Body of pancreas (tissue), 4 donors: ENCODE results near the gene BBIP1.

Source experiments
- CTCF ChIP-seq, 7 experiments: fragments of 450-650 bp in 4 of 7; fragments of 200-600 bp in 3 of 7; sonication (generic) in 3 of 7; IDR thresholded peaks; one replicate each; pipeline ENCODE4 v1.5.1; 2016 to 2019; ENCODE audit warnings: antibody characterized with exemption in 7 of 7
- POLR2A ChIP-seq, 3 donors: fragments of 450-650 bp; IDR thresholded peaks; one replicate each; pipeline ENCODE4 v1.6.1; 2016; ENCODE audit warnings: antibody characterized with exemption in 3 of 3, mild to moderate bottlenecking in 2 of 3

GRCh38 chr10:110860576-110861241 lies 58.3 kb downstream of the BBIP1 start:
- TF ChIP-seq CTCF (IDR thresholded peaks at IDR 0.05) (no peak), POLR2A (IDR thresholded peaks at IDR 0.05) (peak in 1 of 3 donors; percentile 20)
